HG02852 (cell line): Measurements from ENCODE around the gene NEDD4L.

Experiments
- ATAC-seq: cut with Tn5 transposase; IDR thresholded peaks from one replicate; pipeline ENCODE4 v1.9.1; 2021; ENCODE audit warnings: mild to moderate bottlenecking, moderate library complexity; ENCODE audit not compliant: unreplicated experiment

The NEDD4L gene

DNA sequence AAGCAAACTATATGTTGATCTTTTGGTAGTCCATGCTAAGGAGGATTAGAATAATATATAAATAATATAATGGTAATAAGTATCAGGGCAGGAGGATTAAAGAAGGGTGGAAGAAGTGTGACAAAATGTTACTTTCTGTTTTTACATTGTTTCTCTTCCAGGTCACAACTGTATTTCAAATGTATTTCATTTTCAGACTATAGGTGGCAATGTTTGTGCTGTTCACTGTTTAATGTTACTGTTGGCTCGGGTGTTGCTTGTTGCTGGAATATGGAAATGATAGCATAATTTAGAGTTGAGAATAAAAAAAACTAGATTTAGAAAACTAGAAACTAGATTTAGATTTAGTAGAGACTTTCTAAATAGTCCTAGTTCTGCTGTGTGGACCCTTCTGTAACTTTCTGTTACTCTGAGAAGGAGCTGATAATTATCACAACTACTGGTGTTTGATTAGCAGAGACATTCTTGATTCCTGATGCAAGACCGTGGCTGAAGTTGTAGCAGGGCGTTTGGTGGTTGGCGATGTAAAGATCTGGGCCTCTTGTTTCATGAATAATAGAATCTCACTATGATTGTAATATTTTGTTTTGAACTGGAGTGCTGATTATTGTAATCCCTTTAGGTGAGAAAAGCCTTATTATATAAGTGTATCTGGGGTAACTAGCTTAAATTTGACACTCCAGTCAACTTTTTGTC, 7.9 kb downstream of the NEDD4L start:
- peak; percentile 56 for ATAC-seq

DNA sequence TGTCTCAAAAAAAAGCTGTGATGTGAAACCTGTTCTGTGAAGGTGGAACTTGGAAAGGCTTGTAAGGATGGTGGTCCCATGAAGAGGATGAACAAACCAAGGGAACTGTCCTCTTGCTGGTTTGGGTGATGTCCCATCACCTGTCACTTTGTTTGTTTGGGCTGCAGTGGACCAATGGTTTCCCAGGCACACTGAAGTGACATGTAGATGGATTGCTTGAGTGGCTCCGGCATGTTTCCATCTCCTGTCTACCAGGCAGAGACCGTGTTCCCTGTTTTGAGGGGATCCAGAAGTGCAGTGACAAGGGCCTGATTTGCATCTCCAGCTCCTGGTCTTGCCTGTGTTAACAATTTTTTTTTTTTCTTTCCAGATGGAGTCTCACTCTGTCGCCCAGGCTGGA, 8.9 kb downstream of the NEDD4L start:
- no peak for ATAC-seq

DNA sequence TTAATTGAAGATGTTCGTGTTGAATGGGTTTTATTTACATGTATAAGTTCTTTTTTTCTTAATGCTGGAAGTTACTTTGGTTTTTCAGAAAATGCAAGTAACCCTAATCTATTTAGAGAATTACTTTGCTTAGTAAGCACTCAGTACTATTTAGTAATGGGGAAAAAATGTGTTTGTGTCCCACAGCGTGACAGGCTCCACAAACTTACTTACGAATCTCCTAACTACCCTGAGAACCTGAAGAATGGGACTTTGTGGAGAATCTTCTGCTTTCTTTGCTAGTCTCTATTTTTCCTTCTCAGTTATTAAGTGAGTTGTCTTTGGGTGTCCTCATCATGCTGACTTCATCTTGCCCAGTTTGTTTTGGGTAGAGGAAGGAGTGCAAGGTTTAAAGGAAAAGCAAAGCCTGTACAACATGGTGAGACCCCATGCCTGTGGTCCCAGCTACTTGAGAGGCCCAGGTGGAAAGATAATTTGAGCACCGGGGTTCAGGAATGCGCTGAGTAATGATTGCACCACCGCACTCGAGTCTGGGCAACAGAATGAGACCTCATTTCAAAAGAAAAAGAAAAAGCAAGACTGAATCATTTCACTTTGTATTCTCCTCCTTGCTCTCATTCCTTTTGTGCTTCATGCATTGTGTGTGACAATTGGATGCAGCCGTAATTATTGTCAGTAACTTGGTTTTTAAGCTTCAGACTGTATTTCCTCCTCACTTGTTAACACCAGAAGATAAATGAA, 10.2 kb downstream of the NEDD4L start:
- ATAC-seq, result no peak

DNA sequence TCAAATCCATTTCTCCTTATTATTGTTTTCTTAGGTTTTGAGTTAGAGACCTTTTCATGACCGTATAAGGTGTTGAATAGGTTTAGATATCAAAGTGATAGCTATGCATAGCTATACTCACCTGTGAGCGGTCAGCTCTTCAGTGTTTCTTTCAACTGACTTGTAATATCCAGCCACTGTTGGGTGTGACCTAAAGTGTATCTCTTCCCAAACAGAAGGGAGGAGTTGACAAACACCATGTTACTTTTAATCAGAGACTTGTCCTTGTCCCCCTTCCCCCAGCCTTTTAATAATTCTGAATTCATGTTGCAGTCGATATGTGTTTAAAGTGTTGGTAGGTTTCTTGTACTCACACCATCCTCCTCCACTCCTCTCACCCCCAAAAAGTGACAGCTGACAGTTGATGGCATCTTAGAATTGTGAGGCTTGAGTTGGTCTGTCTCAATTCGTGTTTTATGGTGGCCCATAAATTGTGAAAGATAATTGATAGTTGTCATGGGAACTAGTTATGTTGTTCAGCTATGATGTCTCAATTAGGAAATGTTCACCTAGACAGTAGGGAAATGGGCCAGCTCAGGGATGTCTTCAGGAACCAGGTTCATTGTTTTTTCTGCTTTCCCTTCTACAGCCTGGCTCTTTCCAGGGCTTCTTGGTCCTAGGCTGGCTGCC, 12.0 kb downstream of the NEDD4L start:
- no peak for ATAC-seq

DNA sequence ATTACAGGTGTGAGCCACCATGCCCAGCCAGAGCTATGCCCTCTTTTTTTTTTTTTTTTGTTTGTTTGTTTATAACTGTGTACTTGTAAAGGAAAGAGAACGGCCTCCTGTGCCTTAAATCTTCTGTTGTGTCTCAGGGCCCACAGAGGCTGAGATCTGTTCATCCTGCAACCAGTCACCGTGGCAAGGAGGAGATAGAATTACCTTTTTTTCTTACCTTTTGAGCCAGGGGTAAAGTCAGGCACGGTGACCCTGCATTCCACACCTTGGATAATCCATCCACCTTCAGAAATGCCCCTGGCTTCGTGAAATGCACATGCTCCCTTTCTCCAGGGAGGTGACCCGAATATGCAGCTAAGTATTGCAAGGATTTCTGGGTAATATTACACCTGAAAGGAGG, 12.8 kb downstream of the NEDD4L start:
- ATAC-seq, result no peak

DNA sequence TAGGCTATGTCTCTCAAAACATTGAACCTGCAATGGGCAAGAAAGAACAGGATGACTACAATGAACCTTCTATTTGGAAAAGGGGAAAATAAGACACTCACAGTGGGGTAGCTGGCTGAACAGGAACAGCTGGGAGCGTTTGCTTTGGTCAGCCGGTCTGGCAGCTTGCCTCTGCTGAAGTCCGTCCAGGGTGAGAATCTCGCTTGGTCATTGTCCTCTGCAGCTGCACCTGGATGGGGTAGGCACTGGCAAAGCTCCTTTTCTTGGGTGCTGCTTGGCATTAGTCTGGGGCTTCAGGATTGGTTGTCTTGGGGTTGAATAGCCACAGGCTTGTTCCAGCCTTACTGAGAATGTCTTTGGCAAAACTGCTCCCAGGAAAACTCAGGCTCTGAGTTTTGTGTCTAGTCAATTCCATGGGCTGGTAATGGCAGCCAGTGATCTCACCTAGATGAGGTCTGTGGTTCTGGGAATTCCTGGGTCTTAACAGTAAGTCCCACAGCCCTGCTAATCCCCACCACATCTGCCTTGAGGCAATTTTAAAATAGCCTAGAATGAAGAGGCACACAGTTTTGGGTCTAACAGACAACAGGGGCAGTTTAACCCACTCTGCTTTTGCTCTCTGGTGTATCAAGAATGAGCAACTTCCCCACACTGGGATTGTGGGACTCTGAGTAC, 13.4 kb downstream of the NEDD4L start:
- ATAC-seq, result no peak

DNA sequence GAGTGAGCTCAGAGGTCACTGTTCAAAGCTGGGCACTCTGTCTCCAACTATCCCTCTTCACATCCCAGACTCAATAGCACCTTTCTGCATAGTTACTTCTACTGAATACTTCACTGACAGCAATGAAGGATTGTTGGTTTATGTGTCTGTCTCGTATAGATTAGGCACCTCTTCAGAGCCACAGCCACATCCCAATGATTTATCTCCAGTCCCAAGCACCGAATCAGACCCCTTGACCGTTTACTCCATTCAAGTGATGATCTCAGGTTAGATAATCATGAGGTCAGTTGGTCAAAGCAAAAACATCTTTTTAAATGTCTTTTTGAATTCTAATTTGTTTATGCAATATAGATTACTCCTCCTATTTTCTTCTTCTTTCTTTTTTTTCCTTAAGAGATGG, 14.7 kb downstream of the NEDD4L start:
- ATAC-seq, result no peak

DNA sequence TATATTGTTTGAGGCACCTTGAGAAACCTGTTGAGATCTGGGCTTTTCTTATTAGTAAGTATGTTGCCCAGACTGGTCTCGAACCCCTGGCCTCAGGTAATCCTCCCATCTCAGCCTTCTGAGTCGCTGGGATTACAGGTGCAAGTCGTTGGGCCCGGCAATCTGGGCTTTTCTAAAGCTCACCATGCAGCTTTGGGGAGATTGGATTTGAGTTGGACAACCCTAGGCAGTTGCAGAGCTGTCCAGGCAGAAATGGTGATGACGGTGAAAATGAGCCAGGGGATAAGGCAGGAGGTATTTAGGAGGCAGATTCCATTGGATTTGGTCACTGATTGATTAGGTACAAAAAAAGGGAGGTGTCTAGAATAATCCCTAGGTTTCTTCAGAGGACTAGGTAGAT, 16.2 kb downstream of the NEDD4L start:
- ATAC-seq, result no peak

DNA sequence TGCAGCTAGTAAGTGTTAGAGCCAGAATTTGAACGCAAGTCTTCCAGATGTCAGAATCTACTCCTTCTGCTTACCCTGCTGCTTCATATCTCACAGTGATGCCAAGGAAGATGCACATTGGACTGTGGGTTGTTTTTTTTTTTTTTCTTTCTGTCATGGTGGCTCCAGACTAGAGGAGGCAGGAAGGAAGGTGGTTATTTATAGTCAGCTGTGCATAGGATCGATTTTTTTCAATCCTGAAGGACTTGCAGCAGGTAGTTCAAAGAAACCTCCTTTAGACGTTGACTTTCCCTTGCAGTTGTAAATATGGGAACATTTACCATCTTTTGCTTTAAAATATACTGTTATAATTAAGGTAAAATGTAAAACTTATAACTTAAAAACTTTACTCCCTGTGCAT, 17.3 kb downstream of the NEDD4L start:
- ATAC-seq, result no peak

DNA sequence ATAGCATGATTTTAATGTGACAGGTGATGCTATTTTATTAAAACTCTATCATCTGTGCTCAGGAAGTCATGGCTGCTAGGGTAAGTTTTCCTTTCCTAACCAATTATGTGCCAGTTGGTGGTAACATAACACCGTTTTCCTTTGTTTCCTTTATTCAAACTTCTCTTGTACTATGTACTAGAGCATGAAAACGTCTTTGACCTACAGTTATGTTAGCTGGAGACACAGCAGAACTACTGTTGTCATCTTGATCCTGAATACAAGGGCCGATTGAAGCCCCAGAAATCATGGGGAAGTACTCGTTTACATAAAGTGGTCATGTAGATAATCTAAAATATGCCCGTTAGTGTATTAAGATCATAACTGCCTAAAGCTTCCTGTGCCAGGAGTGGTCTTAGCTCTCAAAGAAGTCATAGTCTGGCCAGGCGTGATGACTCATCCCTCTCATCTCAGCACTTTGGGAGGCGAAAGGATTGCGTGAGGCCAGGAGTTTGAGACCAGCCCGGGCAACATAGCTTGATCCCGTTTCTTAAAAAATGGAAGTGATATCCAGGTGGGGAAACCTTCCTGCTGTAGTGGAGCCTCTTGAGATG, 20.5 kb downstream of the NEDD4L start:
- ATAC-seq, result no peak

DNA sequence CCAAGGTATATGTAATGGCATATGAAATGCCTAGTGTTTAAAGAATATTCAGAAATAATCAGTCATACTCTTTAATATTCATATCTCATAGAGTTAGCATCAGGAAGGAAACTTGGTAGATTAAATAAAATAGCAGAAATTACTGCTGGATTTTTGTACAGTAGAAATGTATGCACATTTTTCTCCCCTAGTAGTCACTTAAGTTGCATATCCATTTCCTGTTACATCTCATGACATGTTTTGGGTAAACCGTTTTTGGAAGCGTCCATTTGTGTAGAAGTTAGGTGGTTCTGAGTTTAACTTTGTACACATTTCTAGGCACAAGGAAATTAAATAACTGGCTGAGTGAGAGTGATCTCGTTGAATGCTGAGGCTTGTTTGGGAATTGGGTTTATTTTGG, 21.9 kb downstream of the NEDD4L start:
- no peak for ATAC-seq

DNA sequence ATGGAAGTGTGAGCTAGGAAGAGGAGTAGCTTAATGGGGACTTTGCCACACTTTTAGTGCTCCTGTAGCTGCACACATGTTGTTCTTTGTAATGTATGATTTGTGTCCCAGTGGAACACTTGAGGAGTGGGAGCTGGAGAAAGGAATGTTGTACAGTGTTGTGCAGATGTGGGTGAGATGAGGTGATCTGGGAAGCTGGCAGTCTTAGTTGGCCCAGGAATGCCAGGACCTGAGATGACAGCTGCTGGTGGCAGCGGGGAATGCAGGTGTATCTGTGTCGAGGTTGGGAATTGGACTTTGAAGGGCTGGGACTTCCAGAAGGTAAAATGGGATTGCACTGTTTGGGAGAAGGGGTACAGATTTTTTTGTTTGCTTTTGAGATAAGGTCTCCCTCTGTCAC, 23.6 kb downstream of the NEDD4L start:
- ATAC-seq, result no peak

DNA sequence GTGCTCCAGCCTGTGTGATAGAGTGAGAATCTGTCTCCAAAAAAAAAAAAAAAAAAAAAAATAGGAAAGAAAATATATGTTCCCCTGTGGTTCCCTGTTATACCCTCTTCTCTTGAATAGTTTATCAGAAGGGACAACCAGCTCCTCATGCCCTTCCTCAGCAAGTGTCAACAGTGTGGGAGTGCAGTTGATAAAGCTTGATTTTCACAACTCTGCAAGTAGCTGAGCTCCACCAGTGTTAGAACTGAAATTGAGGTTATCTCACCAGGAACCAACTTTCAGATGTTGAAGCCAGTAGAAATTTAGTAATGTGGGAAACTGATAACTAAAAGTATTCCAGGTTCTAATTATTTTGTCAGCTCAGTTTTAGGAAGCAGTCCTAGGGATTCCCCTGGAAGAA, 25.1 kb downstream of the NEDD4L start:
- ATAC-seq, result no peak

DNA sequence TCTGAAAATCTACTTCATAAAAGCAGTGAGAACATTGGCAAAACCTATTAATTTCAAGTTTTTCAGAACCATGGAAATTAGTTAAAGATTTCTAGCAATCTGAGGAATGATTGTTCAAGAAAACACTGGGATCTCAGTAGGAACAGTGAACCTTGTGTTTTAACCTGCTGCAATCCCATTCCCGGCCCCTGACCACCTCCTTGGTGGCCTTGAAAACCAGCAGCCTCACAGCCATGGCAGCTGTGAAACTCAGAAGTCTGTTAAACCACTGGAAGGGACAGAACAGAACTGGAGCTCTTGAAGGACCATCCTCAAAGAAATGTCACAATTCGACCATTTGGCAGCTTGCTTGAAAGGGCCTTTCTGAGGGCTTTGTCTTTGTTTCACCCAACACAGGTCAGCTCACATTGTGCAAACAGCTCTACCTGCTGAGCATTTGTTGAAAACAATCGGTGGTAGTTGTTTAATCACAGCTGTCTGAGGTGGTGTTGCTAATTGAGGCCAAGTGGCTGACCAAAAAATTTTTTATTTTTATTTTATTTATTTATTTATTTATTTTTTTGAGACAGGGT, 25.8 kb downstream of the NEDD4L start:
- ATAC-seq, result no peak

DNA sequence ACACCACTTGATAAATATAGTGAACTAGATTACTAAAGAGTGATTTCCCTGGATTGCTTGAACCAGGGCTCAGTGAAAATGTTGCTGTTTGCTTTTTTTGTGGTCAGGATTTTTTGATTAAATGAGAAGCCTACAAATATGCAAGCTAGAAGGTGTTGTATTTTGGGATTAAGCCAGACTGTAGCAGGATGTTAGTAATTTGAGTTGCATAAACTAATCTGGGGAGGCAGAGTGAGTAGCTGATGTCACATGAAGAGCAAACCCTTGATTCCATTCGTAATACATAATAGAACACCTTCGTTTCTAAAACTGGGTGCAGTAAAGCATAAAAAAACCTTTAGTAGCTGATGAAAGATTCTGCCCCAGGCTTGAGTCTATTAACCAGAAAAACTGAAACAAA, 32.0 kb downstream of the NEDD4L start:
- no peak for ATAC-seq

DNA sequence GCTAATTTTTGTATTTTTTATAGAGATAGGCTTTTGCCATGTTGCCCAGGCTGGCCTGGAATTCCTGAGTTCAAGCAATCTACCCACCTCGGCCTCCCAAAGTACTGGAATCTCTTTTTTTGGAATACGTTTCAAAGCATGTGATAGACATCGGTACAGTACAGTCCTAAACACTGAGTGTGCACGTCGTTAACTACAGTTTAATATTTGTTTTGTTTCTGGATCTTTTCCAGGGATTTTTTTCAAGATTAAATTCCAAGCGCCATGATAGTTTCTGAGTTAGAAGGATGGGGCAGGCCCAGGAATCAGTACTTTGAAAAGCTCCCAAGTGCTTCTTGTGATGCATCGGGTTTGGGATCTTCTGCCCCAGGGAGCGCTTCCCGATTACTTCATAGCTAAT, 33.3 kb downstream of the NEDD4L start:
- ATAC-seq, result no peak

DNA sequence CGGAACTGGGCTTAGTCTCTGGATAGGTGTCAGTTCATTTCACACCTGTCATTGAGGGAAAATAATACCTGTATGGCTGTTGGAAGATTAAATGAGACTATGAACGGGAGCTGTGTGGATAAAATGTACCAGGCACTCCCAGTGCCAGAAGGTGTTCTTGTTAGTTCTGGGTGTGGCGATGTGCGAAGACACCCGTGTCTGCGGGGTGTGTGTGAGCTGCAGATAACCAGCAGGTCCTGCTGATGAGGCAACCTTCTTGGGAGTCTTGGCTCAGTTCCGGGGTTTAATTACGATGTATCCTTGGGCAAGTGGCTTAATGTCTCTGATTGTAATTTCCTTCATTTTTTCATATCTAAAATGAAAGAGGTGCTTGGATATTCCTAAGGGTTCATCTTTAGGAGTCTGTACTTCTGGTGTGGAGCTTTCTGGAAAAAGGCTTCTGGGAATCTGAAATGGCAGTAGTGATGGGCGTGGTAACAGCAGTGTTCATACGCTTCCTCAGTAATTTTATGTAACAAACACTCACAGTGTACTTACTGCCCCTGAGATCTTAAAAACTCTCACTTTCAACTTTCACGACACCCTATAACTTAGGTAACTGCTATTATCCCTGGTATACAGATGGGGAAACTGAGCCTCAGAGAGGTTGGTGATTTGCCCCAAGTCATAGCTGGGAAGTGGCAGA, 35.0 kb downstream of the NEDD4L start:
- ATAC-seq, result no peak

DNA sequence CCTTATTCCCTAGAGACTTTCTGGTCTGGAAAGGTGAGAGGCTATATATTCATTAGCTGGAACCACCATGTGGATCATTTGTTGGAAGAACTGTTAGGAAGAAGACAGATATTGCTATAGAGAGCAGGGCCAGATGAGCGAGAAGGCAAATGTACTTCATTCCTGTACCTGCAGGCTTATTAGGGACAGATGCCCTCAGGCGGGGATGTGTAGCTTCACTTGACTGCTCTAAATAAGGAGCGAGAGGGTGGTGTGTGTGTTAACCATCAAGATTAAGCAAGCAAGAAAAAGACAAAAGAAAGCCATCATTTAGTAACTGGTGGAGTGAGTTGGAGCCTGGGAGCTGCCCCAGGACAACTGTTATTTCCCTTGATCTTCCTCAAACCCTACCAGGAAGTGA, 36.4 kb downstream of the NEDD4L start:
- ATAC-seq, result no peak

DNA sequence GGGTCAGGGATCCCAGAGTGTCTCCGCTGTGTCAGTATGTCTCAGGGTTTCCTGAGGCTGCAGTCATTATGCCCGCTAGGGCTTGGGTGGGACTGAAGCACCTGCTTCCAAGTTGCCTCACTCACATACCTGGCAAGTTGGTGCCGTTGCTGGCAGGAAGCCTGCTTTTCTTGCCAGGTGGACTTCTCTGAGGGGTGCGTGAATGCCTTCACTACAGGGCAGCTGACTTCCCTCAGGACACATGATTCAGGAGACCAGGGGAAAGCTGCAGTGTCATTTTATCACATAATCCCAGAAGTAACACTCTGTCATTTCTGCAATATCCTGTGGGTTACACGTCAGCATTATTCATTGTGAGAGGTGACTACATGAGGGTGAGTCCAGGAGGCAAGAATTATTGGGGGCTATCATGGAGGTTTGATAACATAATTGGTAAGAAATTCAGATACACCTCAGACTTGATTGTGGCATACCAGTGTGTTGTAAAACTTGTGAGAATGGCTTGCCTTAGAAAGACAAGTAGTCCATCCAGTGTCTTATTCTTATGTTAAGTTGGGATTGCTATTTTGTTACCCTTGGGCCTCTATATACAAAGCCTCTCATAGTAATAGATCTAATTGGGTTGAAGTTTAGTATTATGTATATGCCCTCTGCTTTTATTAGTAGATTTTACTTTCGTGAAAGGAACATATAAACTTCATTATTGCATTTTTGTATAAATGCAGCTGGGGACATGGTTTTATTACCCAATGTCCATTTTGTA, 44.1 kb downstream of the NEDD4L start:
- ATAC-seq, result no peak

DNA sequence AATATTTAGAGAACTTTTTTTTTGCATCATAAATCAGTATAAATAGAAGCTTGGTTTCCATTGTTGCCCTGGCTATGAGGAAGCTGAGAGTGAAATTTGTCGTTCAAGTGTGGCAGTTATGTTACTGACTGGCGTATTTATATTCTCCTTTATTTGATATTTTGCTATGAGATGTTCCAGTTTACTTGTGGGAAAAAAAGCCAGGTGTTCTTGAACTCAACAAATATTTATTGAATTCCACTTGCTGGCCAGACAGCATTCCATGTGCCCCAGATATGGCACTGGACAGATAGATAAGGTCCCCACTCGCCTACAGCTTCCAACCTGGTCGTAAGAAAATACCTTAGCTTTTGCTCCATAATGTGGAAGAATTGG, 44.7 kb downstream of the NEDD4L start:
- no peak for ATAC-seq
